ENCODE results near the gene EDNRA.

GRCh38 chr4:147456706-147457105 lies 24.2 kb upstream of the EDNRA start:
- TF ChIP-seq POLR2AphosphoS5 (IDR thresholded peaks at IDR 0.05) (no peak), CTCF (IDR thresholded peaks at IDR 0.05) (no peak), POLR2A (IDR thresholded peaks at IDR 0.05) (no peak)

Data from breast epithelium (tissue), 3 donors.